H7 (cell line): Measurements from ENCODE around the gene LY6G6F. TPM values are rescaled to one million over a fixed set of nuclear protein-coding genes. Genes with fewer than 3 reads are reported as not detected.

ENCODE experiments used
- DNase-seq: peaks from one replicate; pipeline ENCODE4 v3.0.0; 2012
- H3K27me3 ChIP-seq: 2 replicates; pipeline ENCODE4 v1.6.0; 2011; ENCODE audit warnings: mild to moderate bottlenecking, low read length; ENCODE audit not compliant: control insufficient read depth, insufficient read depth
- H3K36me3 ChIP-seq: replicated peaks from 2 replicates; pipeline ENCODE4 v1.5.1; 2011; ENCODE audit warnings: low read length; ENCODE audit not compliant: control insufficient read depth, insufficient read depth
- H3K4me3 ChIP-seq: 2 replicates; pipeline ENCODE4 v1.5.1; 2011; ENCODE audit warnings: low read depth, mild to moderate bottlenecking, control low read depth, low read length, moderate library complexity; ENCODE audit not compliant: insufficient read depth
- total RNA-seq: library from RNA; depleted of rRNA; stranded (reverse); fragments of >200 nt; shearing (Covaris generic); gene quantifications from 2 replicates; pipeline ENCODE4 v1.2.3, GENCODE V29; 2014; rRNA removed

The LY6G6F gene, protein sequence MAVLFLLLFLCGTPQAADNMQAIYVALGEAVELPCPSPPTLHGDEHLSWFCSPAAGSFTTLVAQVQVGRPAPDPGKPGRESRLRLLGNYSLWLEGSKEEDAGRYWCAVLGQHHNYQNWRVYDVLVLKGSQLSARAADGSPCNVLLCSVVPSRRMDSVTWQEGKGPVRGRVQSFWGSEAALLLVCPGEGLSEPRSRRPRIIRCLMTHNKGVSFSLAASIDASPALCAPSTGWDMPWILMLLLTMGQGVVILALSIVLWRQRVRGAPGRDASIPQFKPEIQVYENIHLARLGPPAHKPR
- not detected in 2 replicates for total RNA-seq

DNA sequence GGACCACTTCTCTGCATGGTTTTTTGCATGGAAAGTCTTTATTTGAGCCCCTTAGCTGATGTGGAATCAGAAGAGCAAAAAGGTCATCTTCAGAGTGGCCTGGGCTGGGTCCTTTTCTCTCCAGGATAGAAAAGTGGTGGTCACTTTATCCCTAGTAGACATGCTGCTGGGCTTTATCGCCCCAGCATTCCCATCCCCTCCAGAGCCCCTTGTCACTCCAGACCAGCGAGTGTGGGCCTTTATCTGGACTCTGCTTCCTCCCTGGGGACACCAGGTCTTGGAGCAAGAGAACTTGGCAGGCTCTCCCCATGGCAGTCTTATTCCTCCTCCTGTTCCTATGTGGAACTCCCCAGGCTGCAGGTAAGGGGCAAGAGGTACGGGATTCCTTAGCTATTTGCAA, at the start of gene LY6G6F:
Gene LY6G6F (plus strand): TSS at position 268 of the 400 bp plus-strand sequence. CDS start 41 bp downstream, at position 309.
- H3K4me3 ChIP-seq = no peak within 1 kb of the TSS

DNA sequence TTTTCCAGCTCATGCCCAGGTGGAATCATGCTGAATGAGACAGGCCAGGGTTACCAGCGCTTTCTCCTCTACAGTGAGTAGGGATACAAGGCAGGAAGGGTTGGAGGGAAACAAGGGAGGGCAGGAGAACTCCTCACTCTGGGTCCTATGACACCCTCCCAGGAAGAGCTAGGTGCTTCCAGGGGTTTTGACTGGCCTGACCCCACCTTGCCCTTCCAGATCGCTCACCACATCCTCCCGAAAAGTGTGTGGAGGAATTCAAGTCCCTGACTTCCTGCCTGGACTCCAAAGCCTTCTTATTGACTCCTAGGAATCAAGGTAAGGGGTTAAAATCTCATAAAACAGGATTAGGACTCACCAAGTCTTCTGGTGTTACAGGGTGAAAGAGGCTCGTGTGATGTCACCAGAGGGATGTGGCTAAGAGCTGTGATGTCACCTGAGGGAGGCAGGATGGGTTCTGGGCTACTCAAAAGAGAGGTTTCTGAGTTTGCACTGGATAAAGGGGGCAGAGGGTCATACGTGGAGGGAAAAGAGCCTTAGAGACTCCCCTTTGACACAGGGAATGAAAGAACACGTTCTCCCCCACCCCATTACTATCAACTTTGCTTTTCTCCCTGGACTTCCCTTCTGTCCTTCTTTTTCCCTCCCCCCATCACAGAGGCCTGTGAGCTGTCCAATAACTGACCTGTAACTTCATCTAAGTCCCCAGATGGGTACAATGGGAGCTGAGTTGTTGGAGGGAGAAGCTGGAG, 49.1 kb upstream of the LY6G6F start:
- no peaks in the 10 kb centered on the region for H3K27me3 ChIP-seq
- peaks cover 3% of the 10 kb centered on the region for H3K36me3 ChIP-seq
- DNase-seq = no peak
- H3K4me3 ChIP-seq = no peak overlapping the region

More for the DNA sequence above, at the start of gene LY6G6F:
- no peaks in the 10 kb centered on the region; the same call in 1 of the 2 replicates for H3K27me3 ChIP-seq
- H3K36me3 ChIP-seq = no peaks in the 10 kb centered on the region
- no peak for DNase-seq

DNA sequence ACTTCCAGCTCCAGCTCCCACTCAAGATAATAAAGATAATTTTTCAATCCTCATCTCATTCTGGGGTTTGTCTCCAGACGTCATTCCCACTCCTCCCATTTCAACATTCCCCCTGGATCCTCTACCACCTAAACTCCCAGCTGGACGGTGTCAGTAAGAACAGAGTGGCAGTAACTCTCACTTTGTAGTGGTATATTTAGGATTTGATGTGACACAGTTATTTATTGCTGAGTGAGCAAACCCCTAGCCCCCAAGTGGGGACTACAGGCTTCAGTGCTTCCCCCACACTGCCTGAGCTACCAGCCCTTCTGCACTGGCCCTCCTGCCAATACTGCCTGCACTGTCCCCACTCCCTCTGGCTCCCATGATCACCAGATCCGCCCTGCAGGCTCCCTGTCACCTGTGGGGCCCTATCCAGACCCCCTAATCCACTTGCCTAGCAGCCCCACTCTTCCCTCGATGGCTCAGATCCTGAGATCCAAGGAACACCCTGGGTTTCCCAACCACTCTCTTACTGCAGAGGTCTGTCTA, 48.4 kb upstream of the LY6G6F start:
- DNase-seq = no peak
- H3K36me3 ChIP-seq = peaks cover 5% of the 10 kb centered on the region
- no peak overlapping the region for H3K4me3 ChIP-seq
- H3K27me3 ChIP-seq = no peaks in the 10 kb centered on the region

DNA sequence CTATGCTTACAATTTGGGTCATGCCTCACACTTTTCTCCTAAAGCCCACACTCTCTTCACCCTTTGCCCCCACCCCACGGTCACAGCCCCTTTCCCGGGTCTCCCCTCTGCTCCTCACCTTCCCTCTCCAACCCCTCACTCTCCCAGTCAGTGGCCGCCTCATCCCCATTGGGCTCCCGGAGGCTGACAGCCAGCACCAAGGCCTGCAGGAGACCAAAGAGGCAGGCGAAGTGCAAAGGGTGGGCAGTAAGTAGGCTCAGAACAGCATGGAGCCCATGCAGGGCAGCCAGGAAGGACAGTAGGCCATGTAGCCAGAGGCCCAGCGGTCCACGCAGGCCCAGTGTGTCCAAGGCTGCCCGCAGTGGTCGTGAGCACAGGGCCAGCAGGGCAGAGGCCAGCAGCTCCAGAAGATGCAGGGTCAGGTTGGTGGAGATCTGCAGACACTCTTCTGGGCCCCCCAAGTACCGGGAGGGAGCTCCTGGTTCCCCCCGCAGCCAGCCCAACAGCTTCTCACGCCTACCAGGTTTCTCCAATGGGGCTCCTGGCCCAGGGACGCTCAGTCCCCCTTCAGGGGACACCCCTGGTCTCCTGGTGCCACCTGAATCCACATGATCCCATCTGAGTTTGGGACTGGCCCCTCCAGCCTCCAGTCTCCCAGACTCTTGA, 47.5 kb upstream of the LY6G6F start:
- H3K27me3 ChIP-seq = no peaks in the 10 kb centered on the region
- no peak for DNase-seq
- H3K36me3 ChIP-seq = peaks cover 8% of the 10 kb centered on the region
- no peak overlapping the region for H3K4me3 ChIP-seq

DNA sequence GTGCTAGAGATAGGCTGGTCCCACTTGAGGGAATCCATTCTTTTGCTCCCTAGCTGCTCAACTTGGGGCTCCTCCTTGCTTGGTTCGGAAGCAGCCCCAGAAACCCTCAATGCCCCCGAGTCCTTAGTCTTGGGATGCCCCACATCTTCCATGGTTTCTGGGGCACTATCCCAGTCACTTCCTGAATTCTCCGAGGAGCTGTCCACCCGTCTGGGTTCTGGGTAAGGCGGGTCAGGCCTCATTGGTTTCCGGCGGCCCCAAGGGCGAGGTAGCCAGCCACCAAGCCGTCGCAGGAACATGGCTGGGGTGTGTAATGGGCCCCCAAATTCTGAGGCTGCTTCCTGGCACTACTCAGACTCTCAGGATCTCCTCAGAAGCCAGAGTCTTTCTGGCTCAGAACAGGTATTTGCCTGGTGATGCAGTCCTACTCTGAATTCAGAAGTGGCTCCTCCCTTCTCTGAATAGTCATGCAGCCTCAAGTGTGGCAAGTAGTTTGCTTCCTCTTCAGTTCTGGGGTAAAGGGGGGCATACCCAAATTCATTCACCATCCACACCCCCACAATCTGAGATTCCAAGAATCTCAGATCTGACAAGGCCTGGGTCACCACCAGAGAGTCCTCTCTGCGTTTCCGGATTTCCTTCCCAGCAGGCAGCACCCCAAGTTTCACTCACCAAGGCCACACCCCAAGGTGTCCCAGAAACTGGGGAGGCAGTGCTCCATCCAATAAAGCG, 46.9 kb upstream of the LY6G6F start:
- H3K27me3 ChIP-seq = no peaks in the 10 kb centered on the region
- peak overlapping the region; percentile 86 for H3K4me3 ChIP-seq
- peaks cover 8% of the 10 kb centered on the region for H3K36me3 ChIP-seq
- DNase-seq = peak; percentile 70

DNA sequence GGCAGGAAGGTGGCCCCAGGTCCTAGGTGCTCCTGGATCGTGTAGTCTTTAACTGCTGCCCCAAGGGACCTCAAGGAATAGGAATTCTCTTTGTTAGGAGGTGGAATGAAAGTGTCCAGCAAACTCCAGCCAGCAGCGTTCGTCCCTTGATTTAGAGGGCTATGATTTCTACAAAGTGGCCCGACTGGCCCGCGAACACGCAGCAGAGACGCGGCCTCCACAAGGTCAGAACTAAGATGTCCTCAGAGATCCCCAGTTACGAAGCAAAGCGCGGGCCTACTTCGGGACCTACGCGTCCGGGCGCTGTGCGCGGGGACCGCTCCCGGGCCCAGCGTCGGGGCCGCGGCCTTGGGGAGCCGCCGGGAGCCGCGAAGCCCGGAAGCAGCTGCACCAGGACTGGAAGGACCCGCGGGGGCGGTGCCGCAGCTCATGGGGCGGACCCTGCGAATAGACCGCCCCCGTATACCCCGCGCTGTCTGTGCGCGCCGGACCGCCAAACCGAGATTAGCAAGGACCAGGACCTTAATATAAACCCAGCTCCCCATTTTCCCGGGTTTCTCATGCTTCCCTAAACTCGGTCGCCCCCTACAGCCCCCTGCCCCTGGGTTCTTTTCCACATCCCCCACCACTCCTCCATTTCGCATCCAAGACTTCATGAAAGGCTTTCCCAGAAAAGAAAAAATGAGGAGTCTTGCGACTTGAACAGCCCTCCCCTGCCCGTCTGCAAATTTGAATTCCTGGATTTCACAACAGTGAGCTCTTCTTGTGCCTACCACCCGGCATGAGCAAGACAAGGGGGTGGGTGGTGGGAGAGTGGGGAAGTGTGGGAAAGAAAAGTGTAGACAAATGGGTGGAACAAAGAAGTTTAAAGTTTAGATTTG, 46.0 kb upstream of the LY6G6F start, which contains the start of gene C6orf47:
Gene C6orf47 (minus strand): TSS at position 398 of the 881 bp plus-strand sequence. CDS start 831 bp downstream, outside the sequence.
- no peaks in the 10 kb centered on the region for H3K27me3 ChIP-seq
- H3K4me3 ChIP-seq = peak within 1 kb of the TSS; percentile 86
- peaks cover 8% of the 10 kb centered on the region for H3K36me3 ChIP-seq
- DNase-seq = peak; percentile 97

DNA sequence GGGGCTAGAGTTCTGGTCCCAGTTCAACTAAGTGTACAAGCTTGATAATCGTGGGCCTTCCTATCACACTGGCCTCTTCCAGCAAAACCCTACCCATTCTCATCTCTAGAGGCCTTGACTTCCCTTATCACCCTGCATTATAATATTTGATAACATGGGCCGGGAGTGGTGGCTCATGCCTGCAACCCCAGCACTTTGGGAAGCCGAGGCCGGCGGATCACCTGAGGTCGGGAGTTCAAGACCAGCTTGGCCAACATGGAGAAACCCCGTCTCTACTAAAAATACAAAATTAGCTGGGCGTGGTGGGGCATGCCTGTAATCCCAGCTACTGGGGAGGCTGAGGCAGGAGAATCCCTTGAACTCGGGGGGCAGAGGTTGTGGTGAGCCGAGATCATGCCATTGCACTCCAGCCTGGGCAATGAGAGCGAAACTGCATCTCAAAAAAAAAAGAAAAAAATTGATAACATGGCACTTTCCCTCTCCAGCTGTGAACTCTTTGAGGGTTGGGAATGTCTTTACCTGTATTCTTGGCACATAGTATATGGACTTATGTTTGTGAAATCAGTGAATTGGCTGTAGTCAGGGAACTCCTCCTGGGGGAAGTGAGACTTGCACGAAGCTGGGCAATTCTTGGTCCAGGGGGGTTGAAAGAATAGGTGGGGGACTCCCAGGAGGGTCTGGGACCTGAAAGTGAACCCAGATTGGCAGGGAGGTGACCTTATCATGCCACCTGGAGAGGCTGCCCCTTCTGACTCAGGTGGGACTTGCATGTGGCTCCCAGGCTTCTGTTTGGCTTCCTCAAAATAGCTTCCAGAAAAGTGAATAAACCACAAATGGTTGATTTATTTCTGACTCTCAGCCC, 45.2 kb upstream of the LY6G6F start:
- Histone ChIP-seq H3K4me3 (no peak overlapping the region), H3K36me3 (peaks cover 8% of the 10 kb centered on the region), H3K27me3 (no peaks in the 10 kb centered on the region)
- DNase-seq = no peak

DNA sequence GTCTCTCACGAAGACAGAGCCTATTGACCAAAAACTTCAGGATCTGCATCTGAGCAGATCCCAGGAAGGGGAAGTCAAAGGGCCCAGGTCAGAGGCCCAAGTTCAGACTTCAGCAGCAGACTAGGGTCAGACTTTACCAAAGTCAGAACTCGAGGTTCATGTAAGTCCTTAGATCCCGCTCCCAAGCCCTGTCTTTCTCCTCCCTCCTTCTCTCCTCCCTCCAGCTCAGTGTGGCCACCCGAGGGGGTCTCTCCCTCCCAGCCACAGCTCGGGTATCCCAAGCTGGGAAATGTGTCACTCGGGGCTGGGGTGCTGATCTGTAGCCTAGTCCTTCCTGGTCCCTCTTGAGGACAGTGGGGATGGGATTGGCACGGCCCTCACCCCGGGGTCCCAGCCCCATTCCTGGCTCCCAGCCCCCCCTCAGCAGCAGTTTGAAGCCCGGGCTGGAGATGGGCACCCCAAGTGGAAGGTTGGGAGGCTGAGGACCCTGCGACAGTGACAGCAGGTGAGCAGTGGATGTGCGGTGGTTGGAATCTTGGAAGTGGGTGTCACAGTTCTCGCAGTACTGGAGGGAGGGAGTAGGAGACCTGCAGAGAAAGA, 44.4 kb upstream of the LY6G6F start:
- no peaks in the 10 kb centered on the region for H3K27me3 ChIP-seq

DNA sequence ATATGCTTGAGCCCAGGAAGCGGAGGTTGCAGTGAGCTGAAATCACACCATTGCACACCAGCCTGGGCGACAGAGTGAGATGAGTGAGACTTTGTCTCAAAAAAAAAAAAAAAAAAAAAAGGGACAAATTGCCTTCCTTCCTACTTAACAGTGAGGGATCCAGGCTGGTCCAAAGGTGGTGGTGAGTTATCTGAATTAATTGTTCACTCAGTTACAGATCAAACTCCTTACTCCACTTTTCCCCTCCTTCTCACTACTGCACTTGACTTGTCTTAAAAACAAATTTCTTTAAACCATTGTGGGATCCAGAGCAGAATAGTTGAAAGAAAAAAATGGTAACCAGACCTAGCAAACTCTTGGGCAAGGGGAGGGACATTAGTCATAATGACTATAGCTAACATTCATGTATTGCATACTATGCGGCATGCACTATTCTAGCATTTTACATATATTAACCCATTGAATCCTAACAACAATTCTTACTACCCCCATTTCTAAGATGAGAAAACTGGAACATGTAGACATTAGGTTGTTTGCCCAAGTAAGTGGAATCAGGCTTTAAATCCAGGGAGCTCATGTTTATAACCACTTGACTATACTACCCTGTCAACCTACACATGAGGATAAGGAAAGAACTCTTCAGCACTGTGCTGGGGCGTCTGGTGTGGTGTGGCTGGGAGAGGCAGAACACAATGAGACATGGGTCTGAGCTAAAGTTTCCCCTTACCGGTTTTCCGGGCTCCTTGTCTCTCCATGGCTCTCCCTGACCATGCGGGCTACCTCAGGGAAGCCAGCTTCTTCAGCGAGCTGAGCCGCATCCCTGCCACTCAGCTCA, 43.3 kb upstream of the LY6G6F start:
- Histone ChIP-seq H3K27me3 (no peaks in the 10 kb centered on the region), H3K4me3 (peak overlapping the region; percentile 94; the same call in 1 of the 2 replicates), H3K36me3 (peaks cover 20% of the 10 kb centered on the region)
- no peak for DNase-seq

More for the DNA sequence above, 44.4 kb upstream of the LY6G6F start:
- H3K4me3 ChIP-seq = no peak overlapping the region
- no peak for DNase-seq
- peaks cover 10% of the 10 kb centered on the region for H3K36me3 ChIP-seq

DNA sequence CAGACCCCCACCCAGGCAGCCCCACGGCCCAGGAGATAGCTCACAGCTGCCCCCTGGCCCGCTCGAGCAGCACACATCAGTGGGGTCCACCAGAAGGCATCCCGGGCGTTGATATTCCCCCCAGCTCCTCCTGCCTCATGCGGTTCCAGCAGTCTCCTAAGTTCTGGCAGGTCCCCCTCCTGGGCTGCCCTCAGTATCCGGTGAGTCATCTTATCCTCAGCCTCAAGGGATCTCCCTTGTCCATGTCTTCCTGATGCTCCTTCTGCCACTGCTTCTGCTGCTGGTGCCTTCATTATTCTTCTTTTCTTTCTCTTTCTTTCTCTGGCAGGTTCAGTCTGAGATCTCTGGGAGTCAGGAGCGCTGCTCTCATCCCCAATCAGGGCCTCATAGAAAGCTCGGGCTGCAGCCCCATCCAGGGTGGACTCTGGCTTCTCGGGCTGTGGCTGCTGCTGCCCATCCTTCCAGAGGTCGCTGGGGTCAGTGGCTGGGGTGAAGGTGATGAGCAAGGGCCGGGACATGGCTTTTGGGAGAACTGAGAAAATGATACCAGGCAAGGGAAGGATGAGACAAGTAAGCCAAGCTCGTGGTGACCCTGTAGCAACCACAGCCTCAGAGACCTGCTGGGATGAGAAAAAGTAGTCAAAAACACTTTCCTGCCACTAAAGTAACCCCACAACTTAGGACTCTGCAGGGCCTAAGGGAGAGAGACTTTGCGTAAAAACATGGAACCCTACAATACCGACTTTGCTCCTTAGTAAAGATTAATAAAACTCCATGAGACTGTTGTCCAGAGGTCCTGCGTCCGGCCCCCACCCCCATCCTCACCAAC, 42.5 kb upstream of the LY6G6F start:
- DNase-seq = peak; percentile 65
- Histone ChIP-seq H3K4me3 (peak overlapping the region; percentile 94), H3K27me3 (no peaks in the 10 kb centered on the region), H3K36me3 (peaks cover 28% of the 10 kb centered on the region)
